Measurements from ENCODE around the gene NLRP3. TPM values are rescaled to one million over a fixed set of nuclear protein-coding genes. Genes with fewer than 3 reads are reported as not detected.

NLRP3 gene
- total RNA-seq, 2 experiments from 2014 or later, result 7.8 to 8.5 TPM

- H3K4me1 Mint-ChIP-seq (ENCODE audit: low read depth), result no peaks in the 10 kb centered on the region
- no peaks in the 10 kb centered on the region for H3K9me3 ChIP-seq (ENCODE audit: control insufficient read depth in 1 of 2, insufficient read depth in 1 of 2, low read length in 2 of 2)
- TF ChIP-seq CTCF (IDR thresholded peaks at IDR 0.05), result no peak
- CTCF ChIA-PET, result no interaction called here
- no peaks in the 10 kb centered on the region for H3K27me3 ChIP-seq (ENCODE audit: control insufficient read depth in 1 of 2, insufficient read depth in 2 of 2, low read length in 2 of 2)
- H3K27me3 Mint-ChIP-seq, result no peaks in the 10 kb centered on the region
- no peak overlapping the region for H3K4me3 ChIP-seq (ENCODE audit: low read length)
- no peak overlapping the region for H3K4me3 Mint-ChIP-seq
- peaks cover 52% of the 10 kb centered on the region for H3K36me3 ChIP-seq (ENCODE audit: insufficient read depth, low read length)
- H3K27ac ChIP-seq (ENCODE audit: low read depth in 1 of 2, low read length in 2 of 2), result no peak overlapping the region
- H3K4me1 ChIP-seq (ENCODE audit: insufficient read depth, low read length), result no peaks in the 10 kb centered on the region
- DNase-seq, result no peak
- H3K27ac Mint-ChIP-seq, result no peak overlapping the region
- H3K9me3 Mint-ChIP-seq, result no peaks in the 10 kb centered on the region
- POLR2A ChIA-PET, result no interaction called here
- intact Hi-C loops (cut with DNase I, micrococcal nuclease), result no loop called here
- ATAC-seq (ENCODE audit: poor library complexity), result no peak
- peaks cover 91% of the 10 kb centered on the region for H3K36me3 Mint-ChIP-seq (ENCODE audit: low read depth)
These were observed 27.7 kb downstream of the NLRP3 start for GRCh38 chr1:247443641-247444040.

GRCh38 chr1:247444571-247444970 is 28.6 kb downstream of the NLRP3 start:
- Mint-ChIP-seq H3K36me3 (ENCODE audit: low read depth) (peaks cover 84% of the 10 kb centered on the region), H3K4me3 (no peak overlapping the region)

GRCh38 chr1:247445526-247446356 is 29.8 kb downstream of the NLRP3 start:
- H3K36me3 Mint-ChIP-seq (ENCODE audit: low read depth), result peaks cover 79% of the 10 kb centered on the region

More at GRCh38 chr1:247444571-247444970, 28.6 kb downstream of the NLRP3 start:
- H3K9me3 Mint-ChIP-seq, result no peaks in the 10 kb centered on the region
- Histone ChIP-seq H3K4me1 (ENCODE audit: insufficient read depth, low read length) (no peaks in the 10 kb centered on the region), H3K36me3 (ENCODE audit: insufficient read depth, low read length) (peaks cover 45% of the 10 kb centered on the region), H3K27ac (ENCODE audit: low read depth in 1 of 2, low read length in 2 of 2) (no peak overlapping the region), H3K9me3 (ENCODE audit: control insufficient read depth in 1 of 2, insufficient read depth in 1 of 2, low read length in 2 of 2) (no peaks in the 10 kb centered on the region), H3K4me3 (ENCODE audit: low read length) (no peak overlapping the region), H3K27me3 (ENCODE audit: control insufficient read depth in 1 of 2, insufficient read depth in 2 of 2, low read length in 2 of 2) (no peaks in the 10 kb centered on the region)
- H3K27ac Mint-ChIP-seq, result no peak overlapping the region
- intact Hi-C loops (cut with DNase I, micrococcal nuclease), result no loop called here
- no peak for DNase-seq
- TF ChIP-seq CTCF (IDR thresholded peaks at IDR 0.05), result no peak
- CTCF ChIA-PET, result no interaction called here
- no peaks in the 10 kb centered on the region for H3K4me1 Mint-ChIP-seq (ENCODE audit: low read depth)
- no peak for ATAC-seq (ENCODE audit: poor library complexity)
- H3K27me3 Mint-ChIP-seq, result no peaks in the 10 kb centered on the region
- POLR2A ChIA-PET, result no interaction called here

More at GRCh38 chr1:247445526-247446356, 29.8 kb downstream of the NLRP3 start:
- Mint-ChIP-seq H3K9me3 (no peaks in the 10 kb centered on the region), H3K27ac (no peak overlapping the region), H3K27me3 (no peaks in the 10 kb centered on the region), H3K4me1 (ENCODE audit: low read depth) (peaks cover 5% of the 10 kb centered on the region), H3K4me3 (no peak overlapping the region)
- TF ChIP-seq CTCF (IDR thresholded peaks at IDR 0.05), result no peak
- H3K4me3 ChIP-seq (ENCODE audit: low read length), result no peak overlapping the region
- DNase-seq (peak in 3 of 14 experiments; percentile 18 to 63 (median 53)), ATAC-seq (ENCODE audit: poor library complexity) (no peak)
- peaks cover 45% of the 10 kb centered on the region for H3K36me3 ChIP-seq (ENCODE audit: insufficient read depth, low read length)
- H3K27me3 ChIP-seq (ENCODE audit: control insufficient read depth in 1 of 2, insufficient read depth in 2 of 2, low read length in 2 of 2), result no peaks in the 10 kb centered on the region
- H3K9me3 ChIP-seq (ENCODE audit: control insufficient read depth in 1 of 2, insufficient read depth in 1 of 2, low read length in 2 of 2), result no peaks in the 10 kb centered on the region
- ChIA-PET CTCF (no interaction called here), POLR2A (no interaction called here)
- no peaks in the 10 kb centered on the region for H3K4me1 ChIP-seq (ENCODE audit: insufficient read depth, low read length)
- intact Hi-C loops (cut with DNase I, micrococcal nuclease), result no loop called here
- H3K27ac ChIP-seq (ENCODE audit: low read depth in 1 of 2, low read length in 2 of 2), result peak overlapping the region in 1 of 2 donors; percentile 41

Data from CD4-positive, alpha-beta T cell (primary cell).